HL-60 (cell line): ENCODE data around the gene ALK.

Experiments
- DNase-seq, 2 experiments: peaks; one replicate each; pipeline ENCODE4 v3.0.0-alpha.2; 2010 to 2020; ENCODE audit warnings: low read depth in 1 of 2, low spot score in 1 of 2
- H3K27ac ChIP-seq: fragments of 250-450 bp; sonication (Bioruptor Pico); replicated peaks from 2 replicates; pipeline ENCODE4 v1.5.1; 2020; ENCODE audit warnings: mild to moderate bottlenecking, moderate library complexity
- H3K27me3 ChIP-seq: fragments of 250-450 bp; sonication (Bioruptor Pico); 2 replicates; pipeline ENCODE4 v1.5.1; 2021; ENCODE audit warnings: mild to moderate bottlenecking, moderate library complexity; ENCODE audit not compliant: insufficient read depth, poor library complexity, severe bottlenecking
- H3K4me3 ChIP-seq: replicated peaks from 2 replicates; pipeline ENCODE4 v1.5.1; 2011; ENCODE audit warnings: mild to moderate bottlenecking, control low read depth, low read length; ENCODE audit not compliant: insufficient read depth
- GABPA ChIP-seq: IDR thresholded peaks from 2 replicates; pipeline ENCODE4 v1.6.1; 2012; ENCODE audit warnings: low read depth
- POLR2AphosphoS5 ChIP-seq: IDR thresholded peaks from 2 replicates; pipeline ENCODE4 v1.6.1; 2012; ENCODE audit warnings: low read depth
- REST ChIP-seq: IDR thresholded peaks from 2 replicates; pipeline ENCODE4 v1.6.1; 2012; ENCODE audit warnings: low read depth; ENCODE audit not compliant: insufficient replicate concordance
- SPI1 ChIP-seq: IDR thresholded peaks from 2 replicates; pipeline ENCODE4 v1.6.1; 2012; ENCODE audit warnings: low read depth, mild to moderate bottlenecking, borderline replicate concordance
- TF ChIP-seq, protein P1 (sequence below): IDR thresholded peaks from one replicate; pipeline ENCODE4 v1.5.1; 2011; ENCODE audit warnings: low read length, control low read depth, inconsistent platforms; ENCODE audit not compliant: insufficient read depth

The ALK gene

DNA sequence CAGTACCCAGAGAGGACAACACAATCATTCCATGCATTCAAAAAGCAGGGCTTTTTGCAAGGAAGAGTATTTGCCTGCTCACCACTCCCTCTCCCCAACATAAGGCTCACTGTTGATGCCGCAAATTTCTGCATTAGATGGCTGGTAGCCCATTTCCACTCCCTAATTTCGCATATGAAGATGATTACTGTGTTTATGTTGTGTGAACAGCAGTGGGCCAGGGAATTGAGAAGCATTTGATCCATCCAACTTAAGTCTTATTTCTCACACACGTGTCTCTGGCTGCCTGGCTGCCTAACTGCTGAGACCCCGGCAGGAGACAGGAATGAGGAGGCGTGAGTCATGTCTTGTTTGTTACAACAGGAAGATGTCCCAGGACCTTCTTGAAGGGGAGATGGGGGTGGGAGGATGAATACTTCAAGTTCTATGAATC is 294.1 kb downstream of the ALK start:
- no peak overlapping the region for H3K27ac ChIP-seq
- H3K27me3 ChIP-seq: no peaks in the 10 kb centered on the region
- DNase-seq: no peak
- H3K4me3 ChIP-seq: no peak overlapping the region
- no peak for TF ChIP-seq GABPA
- TF ChIP-seq SPI1: no peak

- H3K27me3 ChIP-seq: no peaks in the 10 kb centered on the region
- no peak overlapping the region for H3K27ac ChIP-seq
- H3K4me3 ChIP-seq: no peak overlapping the region
- TF ChIP-seq SPI1: no peak
- TF ChIP-seq, protein P1, sequence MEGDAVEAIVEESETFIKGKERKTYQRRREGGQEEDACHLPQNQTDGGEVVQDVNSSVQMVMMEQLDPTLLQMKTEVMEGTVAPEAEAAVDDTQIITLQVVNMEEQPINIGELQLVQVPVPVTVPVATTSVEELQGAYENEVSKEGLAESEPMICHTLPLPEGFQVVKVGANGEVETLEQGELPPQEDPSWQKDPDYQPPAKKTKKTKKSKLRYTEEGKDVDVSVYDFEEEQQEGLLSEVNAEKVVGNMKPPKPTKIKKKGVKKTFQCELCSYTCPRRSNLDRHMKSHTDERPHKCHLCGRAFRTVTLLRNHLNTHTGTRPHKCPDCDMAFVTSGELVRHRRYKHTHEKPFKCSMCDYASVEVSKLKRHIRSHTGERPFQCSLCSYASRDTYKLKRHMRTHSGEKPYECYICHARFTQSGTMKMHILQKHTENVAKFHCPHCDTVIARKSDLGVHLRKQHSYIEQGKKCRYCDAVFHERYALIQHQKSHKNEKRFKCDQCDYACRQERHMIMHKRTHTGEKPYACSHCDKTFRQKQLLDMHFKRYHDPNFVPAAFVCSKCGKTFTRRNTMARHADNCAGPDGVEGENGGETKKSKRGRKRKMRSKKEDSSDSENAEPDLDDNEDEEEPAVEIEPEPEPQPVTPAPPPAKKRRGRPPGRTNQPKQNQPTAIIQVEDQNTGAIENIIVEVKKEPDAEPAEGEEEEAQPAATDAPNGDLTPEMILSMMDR: no peak
- no peak for TF ChIP-seq GABPA
- no peak for TF ChIP-seq REST
- no peak for TF ChIP-seq POLR2AphosphoS5
- no peak for DNase-seq
Observed at GRCh38 chr2:29620890-29621289, 300.5 kb downstream of the ALK start.

DNA sequence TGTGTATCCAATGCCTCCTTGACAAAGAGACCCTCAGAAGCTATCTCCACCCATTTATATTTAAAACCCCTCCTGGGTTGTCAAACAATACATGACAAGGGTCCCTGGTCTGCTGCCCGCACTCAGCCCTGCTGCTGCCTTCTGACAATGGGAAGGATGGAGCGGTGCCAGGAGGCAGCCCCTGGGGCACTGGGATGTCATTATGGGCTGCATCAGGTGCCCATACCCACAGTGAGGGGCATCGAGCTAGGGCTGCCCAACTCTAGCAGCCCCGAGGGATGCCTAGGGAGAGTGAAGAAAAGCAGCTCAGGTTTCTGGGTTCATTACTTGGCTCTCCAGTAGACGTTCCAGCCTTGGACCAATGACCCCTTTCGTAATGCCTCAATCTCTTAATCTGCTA is 301.7 kb downstream of the ALK start:
- DNase-seq: no peak

More for the DNA sequence above, 301.7 kb downstream of the ALK start:
- H3K4me3 ChIP-seq: no peak overlapping the region
- no peaks in the 10 kb centered on the region for H3K27me3 ChIP-seq
- TF ChIP-seq SPI1: no peak
- no peak for TF ChIP-seq POLR2AphosphoS5
- TF ChIP-seq REST: no peak
- TF ChIP-seq, protein P1: no peak
- no peak for TF ChIP-seq GABPA
- no peak overlapping the region for H3K27ac ChIP-seq
